ENCODE data around the gene CATSPER4. TPM values are rescaled to one million over a fixed set of nuclear protein-coding genes. Genes with fewer than 3 reads are reported as not detected.

CATSPER4 gene
- total RNA-seq, 3 donors from 2014 or later (not counting 1 experiment from before 2014, with no cell fraction given), result not detected

DNA sequence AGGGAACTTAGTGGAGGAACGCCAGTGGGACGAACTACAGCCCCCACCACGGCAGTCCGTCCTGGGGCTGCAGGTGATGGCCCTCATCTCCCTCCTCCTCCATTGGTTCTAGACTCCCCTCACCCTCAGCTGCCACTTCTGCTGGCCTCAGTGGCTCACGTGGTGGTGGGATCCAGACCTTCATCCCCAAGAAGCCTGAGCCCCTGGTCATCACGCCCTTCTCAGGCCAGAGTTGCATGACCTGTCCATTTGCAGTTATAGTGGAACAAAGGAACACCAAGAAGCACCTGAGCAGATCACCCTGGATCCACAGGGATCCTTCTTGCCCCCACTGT is 44.5 kb upstream of the CATSPER4 start:
- Mint-ChIP-seq H3K27ac (no peak overlapping the region), H3K27me3 (ENCODE audit: low read depth in 2 of 2) (peaks cover 22 to 30% of the 10 kb centered on the region in 2 donors), H3K36me3 (no peaks in the 10 kb centered on the region), H3K4me3 (no peak overlapping the region), H3K9me3 (no peaks in the 10 kb centered on the region), H3K4me1 (peaks cover 0 to 5% of the 10 kb centered on the region in 2 donors)
- Histone ChIP-seq H3K9me3 (ENCODE audit: control insufficient read depth, insufficient read depth, low read length) (no peaks in the 10 kb centered on the region), H3K27ac (ENCODE audit: low read length) (no peak overlapping the region), H3K4me1 (ENCODE audit: control insufficient read depth, insufficient read depth, low read length) (peaks cover 4% of the 10 kb centered on the region), H3K4me3 (ENCODE audit: low read length) (no peak overlapping the region), H3K27me3 (ENCODE audit: control insufficient read depth, insufficient read depth, low read length) (no peaks in the 10 kb centered on the region), H3K36me3 (ENCODE audit: control insufficient read depth, insufficient read depth, low read length) (no peaks in the 10 kb centered on the region)
- intact Hi-C loops (cut with micrococcal nuclease), result loop anchor here (1.0 to 5.0 kb wide), 2 partner anchors 41 to 109 kb away; no protein-coding TSS in a partner anchor
- TF ChIP-seq, protein P1, sequence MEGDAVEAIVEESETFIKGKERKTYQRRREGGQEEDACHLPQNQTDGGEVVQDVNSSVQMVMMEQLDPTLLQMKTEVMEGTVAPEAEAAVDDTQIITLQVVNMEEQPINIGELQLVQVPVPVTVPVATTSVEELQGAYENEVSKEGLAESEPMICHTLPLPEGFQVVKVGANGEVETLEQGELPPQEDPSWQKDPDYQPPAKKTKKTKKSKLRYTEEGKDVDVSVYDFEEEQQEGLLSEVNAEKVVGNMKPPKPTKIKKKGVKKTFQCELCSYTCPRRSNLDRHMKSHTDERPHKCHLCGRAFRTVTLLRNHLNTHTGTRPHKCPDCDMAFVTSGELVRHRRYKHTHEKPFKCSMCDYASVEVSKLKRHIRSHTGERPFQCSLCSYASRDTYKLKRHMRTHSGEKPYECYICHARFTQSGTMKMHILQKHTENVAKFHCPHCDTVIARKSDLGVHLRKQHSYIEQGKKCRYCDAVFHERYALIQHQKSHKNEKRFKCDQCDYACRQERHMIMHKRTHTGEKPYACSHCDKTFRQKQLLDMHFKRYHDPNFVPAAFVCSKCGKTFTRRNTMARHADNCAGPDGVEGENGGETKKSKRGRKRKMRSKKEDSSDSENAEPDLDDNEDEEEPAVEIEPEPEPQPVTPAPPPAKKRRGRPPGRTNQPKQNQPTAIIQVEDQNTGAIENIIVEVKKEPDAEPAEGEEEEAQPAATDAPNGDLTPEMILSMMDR (IDR thresholded peaks at IDR 0.05), result no peak
- ATAC-seq (no peak), DNase-seq (no peak)
- WGBS (ENCODE audit: insufficient coverage), result 70% methylated on average over 6 of the region's 6 CpGs

- peaks cover 4% of the 10 kb centered on the region for H3K4me1 ChIP-seq (ENCODE audit: control insufficient read depth, insufficient read depth, low read length)
- TF ChIP-seq, protein P1 (IDR thresholded peaks at IDR 0.05), result no peak
- peaks cover 18 to 20% of the 10 kb centered on the region in 2 donors for H3K27me3 Mint-ChIP-seq (ENCODE audit: low read depth in 2 of 2)
- H3K36me3 ChIP-seq (ENCODE audit: control insufficient read depth, insufficient read depth, low read length), result no peaks in the 10 kb centered on the region
- H3K4me1 Mint-ChIP-seq, result peaks cover 0 to 5% of the 10 kb centered on the region in 2 donors
- H3K27me3 ChIP-seq (ENCODE audit: control insufficient read depth, insufficient read depth, low read length), result no peaks in the 10 kb centered on the region
- H3K27ac Mint-ChIP-seq, result no peak overlapping the region
- H3K4me3 Mint-ChIP-seq, result no peak overlapping the region
- H3K4me3 ChIP-seq (ENCODE audit: low read length), result no peak overlapping the region
- H3K9me3 ChIP-seq (ENCODE audit: control insufficient read depth, insufficient read depth, low read length), result no peaks in the 10 kb centered on the region
- DNase-seq (no peak), ATAC-seq (no peak)
- intact Hi-C loops (cut with micrococcal nuclease), result loop anchor here (5.0 kb wide), 1 partner anchor 112 kb away; no protein-coding TSS in a partner anchor
- H3K36me3 Mint-ChIP-seq, result no peaks in the 10 kb centered on the region
- no peaks in the 10 kb centered on the region for H3K9me3 Mint-ChIP-seq
- no peak overlapping the region for H3K27ac ChIP-seq (ENCODE audit: low read length)
Measured at GRCh38 chr1:26148887-26149286, 41.5 kb upstream of the CATSPER4 start.

DNA sequence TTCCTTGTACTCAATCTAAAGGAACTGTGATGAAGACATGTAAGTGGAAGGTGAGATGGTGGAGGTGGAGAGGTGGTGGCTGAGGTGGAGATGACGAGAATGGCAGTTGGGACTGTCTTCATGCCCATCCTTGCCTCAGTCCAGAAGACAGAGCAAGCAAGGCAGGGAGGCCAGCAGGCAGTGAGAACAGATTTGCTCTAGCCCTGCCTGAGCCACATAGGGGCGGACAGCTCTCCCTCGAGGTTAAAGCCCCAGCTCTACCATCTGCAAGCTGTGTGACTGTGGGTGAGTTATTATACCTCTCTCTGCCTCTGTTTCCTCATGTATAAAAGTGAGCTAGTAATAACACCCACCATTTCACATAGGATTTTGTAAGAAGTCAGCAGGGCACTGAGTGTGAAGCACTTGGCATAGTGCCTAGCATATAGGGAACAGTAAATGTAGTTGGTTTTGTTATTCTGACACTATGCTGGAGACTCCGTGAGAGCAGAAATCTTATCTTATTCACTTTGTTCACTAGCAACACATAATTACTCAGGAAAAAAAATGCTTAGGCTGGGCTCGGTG is 36.4 kb upstream of the CATSPER4 start:
- no peak overlapping the region for H3K27ac ChIP-seq (ENCODE audit: low read length)
- intact Hi-C loops (cut with micrococcal nuclease), result no loop called here
- Mint-ChIP-seq H3K4me3 (no peak overlapping the region), H3K27me3 (ENCODE audit: low read depth in 2 of 2) (peaks cover 34 to 38% of the 10 kb centered on the region in 2 donors), H3K9me3 (no peaks in the 10 kb centered on the region), H3K36me3 (no peaks in the 10 kb centered on the region), H3K4me1 (peaks cover 0 to 5% of the 10 kb centered on the region in 2 donors), H3K27ac (no peak overlapping the region)
- no peak overlapping the region for H3K4me3 ChIP-seq (ENCODE audit: low read length)
- ATAC-seq, result no peak
- 83% methylated on average over 5 of the region's 5 CpGs for WGBS (ENCODE audit: insufficient coverage)
- TF ChIP-seq, protein P1 (IDR thresholded peaks at IDR 0.05), result no peak
- no peaks in the 10 kb centered on the region for H3K9me3 ChIP-seq (ENCODE audit: control insufficient read depth, insufficient read depth, low read length)
- peaks cover 4% of the 10 kb centered on the region for H3K4me1 ChIP-seq (ENCODE audit: control insufficient read depth, insufficient read depth, low read length)
- no peak for DNase-seq
- H3K36me3 ChIP-seq (ENCODE audit: control insufficient read depth, insufficient read depth, low read length), result no peaks in the 10 kb centered on the region
- H3K27me3 ChIP-seq (ENCODE audit: control insufficient read depth, insufficient read depth, low read length), result peaks cover 12% of the 10 kb centered on the region

DNA sequence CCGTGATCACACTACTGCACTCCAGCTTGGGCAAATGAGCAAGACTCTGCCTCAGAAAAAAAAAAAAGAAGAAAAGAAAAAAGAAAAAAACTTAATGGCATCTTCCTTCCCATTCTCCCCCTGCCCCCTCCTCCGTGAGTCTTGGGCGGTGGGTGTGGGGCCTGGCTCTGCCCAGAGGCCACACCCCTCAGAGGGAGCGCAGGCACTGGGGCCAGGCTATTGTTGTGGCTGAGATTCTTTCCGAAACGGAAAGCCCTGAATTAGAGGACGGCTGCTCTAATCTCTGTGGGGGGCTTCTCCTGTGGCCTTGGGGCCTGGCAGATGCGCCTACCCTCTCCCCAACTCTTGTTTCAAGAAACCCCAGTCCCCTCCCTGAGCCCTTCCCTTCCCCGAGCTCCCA is 35.7 kb upstream of the CATSPER4 start:
- TF ChIP-seq, protein P1 (IDR thresholded peaks at IDR 0.05), result no peak
- Histone ChIP-seq H3K9me3 (ENCODE audit: control insufficient read depth, insufficient read depth, low read length) (no peaks in the 10 kb centered on the region), H3K27me3 (ENCODE audit: control insufficient read depth, insufficient read depth, low read length) (peaks cover 12% of the 10 kb centered on the region), H3K27ac (ENCODE audit: low read length) (no peak overlapping the region), H3K4me1 (ENCODE audit: control insufficient read depth, insufficient read depth, low read length) (peaks cover 4% of the 10 kb centered on the region), H3K4me3 (ENCODE audit: low read length) (no peak overlapping the region), H3K36me3 (ENCODE audit: control insufficient read depth, insufficient read depth, low read length) (no peaks in the 10 kb centered on the region)
- Mint-ChIP-seq H3K27ac (no peak overlapping the region), H3K27me3 (ENCODE audit: low read depth in 2 of 2) (peaks cover 35 to 41% of the 10 kb centered on the region in 2 donors), H3K4me1 (peaks cover 0 to 5% of the 10 kb centered on the region in 2 donors), H3K36me3 (no peaks in the 10 kb centered on the region), H3K9me3 (no peaks in the 10 kb centered on the region), H3K4me3 (no peak overlapping the region)
- DNase-seq, result no peak
- intact Hi-C loops (cut with micrococcal nuclease), result no loop called here
- ATAC-seq, result no peak
- 78% methylated on average over 9 of the region's 9 CpGs for WGBS (ENCODE audit: insufficient coverage)
